Measurements from ENCODE around the gene FAM53B.

The FAM53B gene

GRCh38 chr10:124665091-124665490, 79.1 kb downstream of the FAM53B start:
- DNase-seq (ENCODE audit: low read depth in 2 of 2, low spot score in 1 of 2): no peak

GRCh38 chr10:124663766-124664360, 80.3 kb downstream of the FAM53B start:
- no peak for DNase-seq (ENCODE audit: low read depth in 2 of 2, low spot score in 1 of 2)

GRCh38 chr10:124663228-124663627, 81.0 kb downstream of the FAM53B start:
- DNase-seq (ENCODE audit: low read depth in 2 of 2, low spot score in 1 of 2): no peak

GRCh38 chr10:124661660-124662180, 82.5 kb downstream of the FAM53B start:
- DNase-seq (ENCODE audit: low read depth in 2 of 2, low spot score in 1 of 2): no peak

- no peak for DNase-seq (ENCODE audit: low read depth in 2 of 2, low spot score in 1 of 2)
Observed at GRCh38 chr10:124660404-124661125, 83.6 kb downstream of the FAM53B start.

GRCh38 chr10:124659380-124659779, 84.8 kb downstream of the FAM53B start:
- DNase-seq (ENCODE audit: low read depth in 2 of 2, low spot score in 1 of 2): no peak

- DNase-seq (ENCODE audit: low read depth in 2 of 2, low spot score in 1 of 2): no peak
Observed at GRCh38 chr10:124658591-124659242, 85.5 kb downstream of the FAM53B start.

- DNase-seq (ENCODE audit: low read depth in 2 of 2, low spot score in 1 of 2): no peak
Observed at GRCh38 chr10:124657806-124658205, 86.4 kb downstream of the FAM53B start.

- DNase-seq (ENCODE audit: low read depth in 2 of 2, low spot score in 1 of 2): no peak
Observed at GRCh38 chr10:124656541-124656940, 87.6 kb downstream of the FAM53B start.

- no peak for DNase-seq (ENCODE audit: low read depth in 2 of 2, low spot score in 1 of 2)
Observed at GRCh38 chr10:124656113-124656490, 88.1 kb downstream of the FAM53B start.

GRCh38 chr10:124655191-124656112, 88.7 kb downstream of the FAM53B start:
- no peak for DNase-seq (ENCODE audit: low read depth in 2 of 2, low spot score in 1 of 2)

- no peak for DNase-seq (ENCODE audit: low read depth in 2 of 2, low spot score in 1 of 2)
Observed at GRCh38 chr10:124654686-124655085, 89.5 kb downstream of the FAM53B start.

- no peak for DNase-seq (ENCODE audit: low read depth in 2 of 2, low spot score in 1 of 2)
Observed at GRCh38 chr10:124653811-124654651, 90.1 kb downstream of the FAM53B start.

- DNase-seq (ENCODE audit: low read depth in 2 of 2, low spot score in 1 of 2): no peak
Observed at GRCh38 chr10:124653311-124653710, 90.9 kb downstream of the FAM53B start.

GRCh38 chr10:124652701-124653100, 91.5 kb downstream of the FAM53B start:
- DNase-seq (ENCODE audit: low read depth in 2 of 2, low spot score in 1 of 2): no peak

GRCh38 chr10:124652200-124652599, 92.0 kb downstream of the FAM53B start:
- no peak for DNase-seq (ENCODE audit: low read depth in 2 of 2, low spot score in 1 of 2)

- DNase-seq (ENCODE audit: low read depth in 2 of 2, low spot score in 1 of 2): no peak
Observed at GRCh38 chr10:124651402-124651891, 92.7 kb downstream of the FAM53B start.

GRCh38 chr10:124650820-124651401, 93.3 kb downstream of the FAM53B start:
- peak; percentile 49 for DNase-seq (ENCODE audit: low read depth in 2 of 2, low spot score in 1 of 2)

GRCh38 chr10:124650263-124650662, 93.9 kb downstream of the FAM53B start:
- no peak for DNase-seq (ENCODE audit: low read depth in 2 of 2, low spot score in 1 of 2)

GRCh38 chr10:124649214-124649613, 95.0 kb downstream of the FAM53B start:
- no peak for DNase-seq (ENCODE audit: low read depth in 2 of 2, low spot score in 1 of 2)

Data from stimulated activated CD8-positive, alpha-beta memory T cell treated with anti-CD3 and anti-CD28 coated beads, Interleukin-4, amount 100 ng/mL, for 1 hour (primary cell).